GM13976 (cell line): ENCODE data around the gene PPP1R1B.

Experiments used
- DNase-seq: peaks from one replicate; pipeline ENCODE4 v3.0.0; 2012; ENCODE audit warnings: low spot score
- in situ Hi-C: fragments of 300-500 bp; cut with MboI; formaldehyde crosslinking; loops from one replicate; pipeline ENCODE4 v1.12.0; 2022; ENCODE audit warnings: low sequenced_read_pairs, mixed read lengths, inconsistent platforms; ENCODE audit not compliant: unreplicated experiment
- TF ChIP-seq, protein P1 (sequence below): IDR thresholded peaks from 2 replicates; pipeline ENCODE4 v1.5.1; 2012; ENCODE audit warnings: borderline replicate concordance, mild to moderate bottlenecking; ENCODE audit not compliant: insufficient read depth; ENCODE audit errors: extremely low read depth, missing control alignments, control extremely low read depth

Gene PPP1R1B

DNA sequence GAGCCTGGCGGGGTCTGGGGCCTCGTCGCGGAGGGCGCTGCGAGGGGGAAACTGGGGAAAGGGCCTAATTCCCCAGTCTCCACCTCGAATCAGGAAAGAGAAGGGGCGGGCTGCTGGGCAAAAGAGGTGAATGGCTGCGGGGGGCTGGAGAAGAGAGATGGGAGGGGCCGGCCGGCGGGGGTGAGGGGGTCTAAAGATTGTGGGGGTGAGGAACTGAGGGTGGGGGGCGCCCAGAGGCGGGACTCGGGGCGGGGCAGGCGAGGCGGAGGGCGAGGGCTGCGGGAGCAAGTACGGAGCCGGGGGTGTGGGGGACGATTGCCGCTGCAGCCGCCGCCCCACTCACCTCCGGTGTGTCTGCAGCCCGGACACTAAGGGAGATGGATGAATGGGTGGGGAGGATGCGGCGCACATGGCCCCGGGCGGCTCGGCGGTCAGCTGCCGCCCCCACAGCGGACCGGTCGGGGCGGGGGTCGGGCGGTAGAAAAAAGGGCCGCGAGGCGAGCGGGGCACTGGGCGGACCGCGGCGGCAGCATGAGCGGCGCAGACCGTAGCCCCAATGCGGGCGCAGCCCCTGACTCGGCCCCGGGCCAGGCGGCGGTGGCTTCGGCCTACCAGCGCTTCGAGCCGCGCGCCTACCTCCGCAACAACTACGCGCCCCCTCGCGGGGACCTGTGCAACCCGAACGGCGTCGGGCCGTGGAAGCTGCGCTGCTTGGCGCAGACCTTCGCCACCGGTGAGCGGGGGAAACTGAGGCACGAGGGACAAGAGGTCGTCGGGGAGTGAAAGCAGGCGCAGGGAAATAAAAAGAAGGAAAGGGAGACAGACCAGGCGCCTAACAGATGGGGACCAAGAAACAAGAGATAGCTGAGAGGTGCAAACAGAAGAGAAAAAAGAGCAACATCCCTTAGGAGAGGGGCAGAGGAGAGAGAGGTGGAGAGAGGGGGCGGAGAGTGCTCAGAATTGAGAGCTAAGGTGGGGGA lies 41.5 kb downstream of the PPP1R1B start, which contains the start of gene PNMT:
Gene PNMT, plus strand, starts transcription at position 509 of the 980 bp plus-strand sequence. Its CDS starts 23 bp downstream, at position 532.
- in situ Hi-C loops: no loop called here
- TF ChIP-seq, protein P1, sequence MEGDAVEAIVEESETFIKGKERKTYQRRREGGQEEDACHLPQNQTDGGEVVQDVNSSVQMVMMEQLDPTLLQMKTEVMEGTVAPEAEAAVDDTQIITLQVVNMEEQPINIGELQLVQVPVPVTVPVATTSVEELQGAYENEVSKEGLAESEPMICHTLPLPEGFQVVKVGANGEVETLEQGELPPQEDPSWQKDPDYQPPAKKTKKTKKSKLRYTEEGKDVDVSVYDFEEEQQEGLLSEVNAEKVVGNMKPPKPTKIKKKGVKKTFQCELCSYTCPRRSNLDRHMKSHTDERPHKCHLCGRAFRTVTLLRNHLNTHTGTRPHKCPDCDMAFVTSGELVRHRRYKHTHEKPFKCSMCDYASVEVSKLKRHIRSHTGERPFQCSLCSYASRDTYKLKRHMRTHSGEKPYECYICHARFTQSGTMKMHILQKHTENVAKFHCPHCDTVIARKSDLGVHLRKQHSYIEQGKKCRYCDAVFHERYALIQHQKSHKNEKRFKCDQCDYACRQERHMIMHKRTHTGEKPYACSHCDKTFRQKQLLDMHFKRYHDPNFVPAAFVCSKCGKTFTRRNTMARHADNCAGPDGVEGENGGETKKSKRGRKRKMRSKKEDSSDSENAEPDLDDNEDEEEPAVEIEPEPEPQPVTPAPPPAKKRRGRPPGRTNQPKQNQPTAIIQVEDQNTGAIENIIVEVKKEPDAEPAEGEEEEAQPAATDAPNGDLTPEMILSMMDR: peak; percentile 89
- DNase-seq: peak; percentile 86

DNA sequence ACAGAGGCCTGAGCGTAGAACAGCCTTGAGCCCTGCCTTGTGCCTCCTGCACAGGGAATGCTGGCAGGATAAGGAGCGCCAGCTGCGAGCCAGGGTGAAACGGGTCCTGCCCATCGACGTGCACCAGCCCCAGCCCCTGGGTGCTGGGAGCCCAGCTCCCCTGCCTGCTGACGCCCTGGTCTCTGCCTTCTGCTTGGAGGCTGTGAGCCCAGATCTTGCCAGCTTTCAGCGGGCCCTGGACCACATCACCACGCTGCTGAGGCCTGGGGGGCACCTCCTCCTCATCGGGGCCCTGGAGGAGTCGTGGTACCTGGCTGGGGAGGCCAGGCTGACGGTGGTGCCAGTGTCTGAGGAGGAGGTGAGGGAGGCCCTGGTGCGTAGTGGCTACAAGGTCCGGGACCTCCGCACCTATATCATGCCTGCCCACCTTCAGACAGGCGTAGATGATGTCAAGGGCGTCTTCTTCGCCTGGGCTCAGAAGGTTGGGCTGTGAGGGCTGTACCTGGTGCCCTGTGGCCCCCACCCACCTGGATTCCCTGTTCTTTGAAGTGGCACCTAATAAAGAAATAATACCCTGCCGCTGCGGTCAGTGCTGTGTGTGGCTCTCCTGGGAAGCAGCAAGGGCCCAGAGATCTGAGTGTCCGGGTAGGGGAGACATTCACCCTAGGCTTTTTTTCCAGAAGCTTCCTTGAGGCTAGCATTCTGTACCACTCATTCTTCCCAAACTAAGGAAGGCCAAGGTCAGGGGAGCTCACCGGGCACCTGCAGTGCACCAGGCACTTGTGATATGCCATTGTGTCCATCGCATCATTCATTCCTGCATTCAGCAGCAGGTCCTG lies 43.4 kb downstream of the PPP1R1B start:
- TF ChIP-seq, protein P1: no peak
- in situ Hi-C loops: no loop called here
- DNase-seq: no peak

DNA sequence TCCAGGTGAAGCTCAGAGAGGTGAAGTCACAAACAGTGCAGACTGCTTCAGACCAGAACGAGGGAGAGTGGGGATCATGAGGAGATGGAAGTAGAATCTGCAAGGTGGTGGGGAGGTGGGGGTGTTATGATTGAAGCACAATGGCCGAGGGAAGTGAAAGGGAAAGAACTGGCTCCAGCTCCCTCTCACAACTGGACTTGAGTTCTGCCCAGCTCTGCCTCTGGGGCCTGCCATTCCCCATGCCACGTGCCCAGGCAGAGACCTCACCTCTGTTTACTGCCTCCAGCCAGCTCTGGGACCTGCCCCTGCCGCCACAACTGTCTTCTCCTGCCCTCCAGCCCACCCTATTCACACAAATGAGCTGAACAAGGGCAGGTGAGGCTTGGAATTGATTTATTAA lies 44.0 kb downstream of the PPP1R1B start:
- in situ Hi-C loops: no loop called here
- TF ChIP-seq, protein P1: no peak

DNA sequence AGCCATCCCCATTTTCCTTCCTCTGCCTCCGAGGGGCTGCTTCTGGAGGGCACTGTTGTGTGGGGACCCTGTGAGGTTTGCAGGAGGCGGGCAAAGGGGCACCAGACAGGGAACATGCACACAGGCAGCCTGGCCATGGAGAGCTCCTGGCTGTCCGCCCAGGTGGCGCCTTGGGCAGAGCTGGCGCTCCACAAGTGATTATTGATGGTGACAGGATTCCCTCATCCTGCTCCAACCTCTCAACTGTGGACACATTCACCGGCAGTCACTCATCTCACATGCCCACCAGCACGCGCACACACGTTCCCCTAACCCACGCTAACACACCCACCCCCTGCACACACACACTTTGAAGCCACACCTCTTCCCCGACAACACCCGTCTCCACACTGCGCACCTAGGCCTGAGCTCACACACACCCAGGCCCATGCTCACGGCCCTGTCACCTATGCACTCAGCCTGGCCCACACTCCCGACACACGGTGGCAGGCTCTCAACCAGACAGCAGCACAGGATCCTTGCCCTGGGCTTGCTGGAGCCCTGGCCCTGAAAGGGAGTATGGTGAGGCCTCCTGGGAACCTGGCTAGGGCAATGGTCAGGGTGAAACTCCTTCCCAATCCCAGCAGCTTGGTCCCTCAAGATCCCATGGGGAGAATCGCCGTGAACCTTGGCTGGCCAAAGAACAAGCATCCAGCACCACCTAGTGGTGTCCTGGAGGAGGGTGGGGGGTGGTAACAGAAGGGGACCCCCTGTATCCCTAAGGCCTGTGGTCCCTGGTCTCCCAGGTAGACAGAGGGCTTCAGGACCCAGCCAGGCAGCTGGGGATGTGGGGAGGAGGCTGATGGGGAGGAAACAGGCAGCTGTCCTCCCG lies 45.1 kb downstream of the PPP1R1B start:
- TF ChIP-seq, protein P1: peak; percentile 35
- in situ Hi-C loops: no loop called here
- DNase-seq: no peak

More for the DNA sequence above, 44.0 kb downstream of the PPP1R1B start:
- no peak for DNase-seq

DNA sequence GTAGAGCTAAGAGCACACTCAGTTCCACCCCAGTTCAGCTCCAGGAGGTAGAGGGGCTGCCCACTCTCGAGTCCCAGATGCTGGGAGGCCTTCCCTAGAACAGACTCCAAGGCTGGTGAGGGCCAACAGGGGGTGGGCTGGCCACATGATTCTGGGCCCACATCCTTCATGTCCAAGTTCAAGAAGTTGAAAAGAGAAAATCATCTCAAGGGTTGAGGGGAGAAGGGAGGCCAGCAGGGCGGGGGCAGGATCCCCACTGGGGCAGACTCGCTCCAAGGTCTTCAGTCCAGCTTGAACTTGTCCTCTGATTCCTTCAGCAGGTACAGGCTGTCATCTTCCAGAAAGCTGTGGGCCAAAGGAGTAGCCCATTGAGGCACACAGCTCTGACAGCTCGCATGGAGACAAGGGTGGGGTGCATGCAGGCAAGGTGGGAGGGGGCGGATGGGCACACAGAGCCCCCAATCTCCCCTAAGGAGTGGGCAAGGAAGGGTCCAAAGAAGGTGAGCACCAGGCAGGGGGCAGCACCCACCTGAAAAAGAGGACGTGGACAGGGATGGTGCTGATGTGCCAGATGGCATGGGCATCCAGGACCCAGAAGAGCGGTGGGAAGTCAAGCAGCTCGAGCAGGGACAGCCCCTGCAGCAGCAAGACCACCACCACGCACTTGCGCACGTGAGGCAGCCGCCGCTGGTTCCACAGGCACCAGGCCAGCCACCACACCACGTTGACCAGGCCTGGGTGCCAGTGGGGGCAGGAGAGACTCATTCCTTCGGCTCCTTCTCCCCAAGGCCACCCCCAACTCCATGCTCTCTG lies 46.0 kb downstream of the PPP1R1B start:
- in situ Hi-C loops: no loop called here
- TF ChIP-seq, protein P1: no peak
- DNase-seq: no peak
